Measurements from ENCODE around the gene SH3PXD2A. TPM values are rescaled to one million over a fixed set of nuclear protein-coding genes. Genes with fewer than 3 reads are reported as not detected.

The SH3PXD2A gene
- polyA plus RNA-seq, 3 donors = 26.6 to 29.4 (median 29.3) TPM

DNA sequence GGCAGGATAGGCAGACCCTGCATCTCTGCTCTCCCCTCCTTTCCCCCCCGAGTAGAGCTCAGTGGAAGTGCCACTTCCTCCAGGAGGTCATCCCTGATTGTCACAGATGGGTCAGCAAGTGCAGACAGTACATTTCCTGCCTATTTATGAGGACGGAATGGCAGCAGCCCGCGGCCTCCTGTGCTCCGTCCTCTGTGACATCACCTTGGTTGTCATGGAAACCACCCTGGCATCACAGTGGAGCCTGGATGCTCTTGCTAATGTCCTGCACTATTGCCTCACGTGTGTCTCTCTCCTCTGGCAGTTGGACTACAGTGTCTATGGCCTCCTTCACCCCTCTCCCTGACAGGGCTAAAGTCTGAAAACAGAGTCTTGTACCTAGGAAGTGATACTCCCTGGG is 148.6 kb downstream of the SH3PXD2A start:
- no peak for DNase-seq

DNA sequence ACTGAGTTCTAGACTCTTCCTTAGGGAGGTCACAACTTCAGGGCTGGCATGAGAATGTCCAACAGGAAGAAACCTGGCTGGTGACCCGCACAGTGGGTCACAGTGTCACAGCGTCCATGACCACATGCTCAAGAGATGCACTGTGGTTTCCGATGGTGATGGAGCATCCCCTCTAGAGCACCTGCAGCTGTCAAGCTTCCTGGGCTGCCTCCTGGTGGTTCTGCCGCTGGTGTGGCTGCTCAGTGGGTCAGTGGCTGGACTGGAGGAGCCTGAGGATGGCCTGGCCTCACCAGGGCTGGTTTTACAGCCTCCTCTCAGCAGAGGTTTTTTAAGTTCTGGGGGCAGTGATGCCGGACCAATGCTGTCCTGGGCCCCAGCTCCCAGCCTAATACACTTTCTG is 149.3 kb downstream of the SH3PXD2A start:
- no peak for DNase-seq

DNA sequence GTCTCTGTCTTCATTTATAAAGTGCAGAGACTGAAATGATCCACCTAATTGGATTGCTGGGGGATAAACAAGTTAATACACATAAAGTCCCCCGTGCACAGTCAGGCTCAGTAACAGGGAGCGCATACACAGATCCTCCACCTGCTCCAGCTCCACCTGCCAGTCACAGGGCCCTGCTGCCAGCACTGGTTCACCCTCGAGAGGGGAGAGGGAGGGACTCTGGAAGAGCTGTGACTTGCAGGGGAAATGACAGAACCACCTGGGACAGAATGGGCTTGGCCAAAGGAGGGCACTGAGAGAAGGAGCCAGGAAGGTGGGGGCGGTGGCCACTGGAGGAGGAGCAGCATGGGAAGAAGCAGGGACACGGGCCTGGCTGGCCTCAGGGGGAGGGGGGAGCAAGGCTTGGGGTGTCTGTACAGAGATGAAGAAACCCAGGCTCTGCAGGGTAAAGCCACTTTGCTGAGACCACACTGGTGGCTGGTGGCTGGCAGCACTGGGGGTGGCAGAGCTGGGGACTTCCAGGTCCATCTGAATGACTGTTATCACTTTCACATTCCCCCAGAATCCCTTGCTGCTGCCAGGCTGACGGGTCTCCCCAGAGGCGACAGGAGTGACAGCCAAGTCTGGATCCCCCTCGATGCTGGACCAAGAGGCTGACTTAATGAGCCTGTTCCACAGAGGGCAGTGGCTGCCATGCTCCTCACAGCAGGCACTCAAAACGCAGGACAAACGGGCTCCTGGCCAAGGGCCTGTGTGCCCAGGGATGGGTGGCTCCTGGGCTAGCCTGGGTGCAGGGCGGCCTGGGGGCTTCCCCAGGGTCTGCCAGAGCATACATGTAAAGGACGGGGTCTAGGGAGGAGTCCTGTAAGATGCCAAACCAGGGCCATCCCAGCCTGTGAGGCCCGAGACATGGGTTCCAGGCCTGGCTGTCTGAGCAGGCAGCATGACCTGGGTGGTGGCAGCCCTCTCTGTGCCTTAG is 151.1 kb downstream of the SH3PXD2A start:
- DNase-seq = no peak

DNA sequence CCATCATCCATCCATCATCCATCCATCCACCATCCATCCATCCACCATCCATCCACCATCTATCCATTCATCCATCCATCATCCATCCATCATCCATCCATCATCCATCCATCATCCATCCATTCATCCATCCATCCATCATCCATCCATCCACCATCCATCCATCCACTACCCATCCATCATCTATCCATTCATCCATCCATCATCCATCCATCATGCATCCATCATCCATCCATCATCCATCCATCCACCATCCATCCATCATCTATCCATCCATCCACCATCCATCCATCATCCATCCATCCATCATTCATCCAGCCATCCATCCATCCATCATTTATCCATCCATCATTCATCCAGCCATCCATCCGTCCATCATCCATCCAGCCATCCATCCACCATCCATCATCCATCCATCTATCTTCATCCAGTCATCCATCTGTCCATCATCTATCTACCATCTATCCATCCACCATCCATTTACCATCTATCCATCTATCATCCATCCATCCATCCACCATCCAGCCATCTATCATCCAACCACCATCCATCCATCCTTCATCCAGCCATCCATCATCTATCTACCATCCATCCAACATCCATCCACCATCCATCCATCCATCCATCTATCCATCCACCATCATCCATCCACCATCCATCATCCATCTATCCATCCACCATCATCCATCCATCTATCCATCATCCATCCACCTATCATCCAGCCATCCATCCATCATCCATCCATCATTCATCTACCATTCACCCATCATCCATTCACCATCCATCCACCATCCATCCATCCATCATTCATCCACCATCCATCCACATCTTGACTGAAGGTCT is 153.8 kb downstream of the SH3PXD2A start:
- no peak for DNase-seq

DNA sequence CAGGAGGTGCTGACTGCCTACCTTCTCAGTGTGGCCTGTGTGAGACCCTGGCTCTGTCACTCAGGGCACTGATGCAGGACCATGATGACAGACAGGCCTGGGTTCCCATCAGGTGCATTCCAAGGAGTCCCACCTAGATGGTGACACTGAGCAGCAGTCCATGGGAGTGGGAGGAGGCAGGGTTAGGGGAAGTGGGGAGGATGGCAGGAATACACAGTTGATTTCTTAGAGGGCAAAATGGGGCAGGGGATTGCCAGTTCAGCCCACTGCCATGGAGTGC is 155.0 kb downstream of the SH3PXD2A start:
- DNase-seq = no peak

DNA sequence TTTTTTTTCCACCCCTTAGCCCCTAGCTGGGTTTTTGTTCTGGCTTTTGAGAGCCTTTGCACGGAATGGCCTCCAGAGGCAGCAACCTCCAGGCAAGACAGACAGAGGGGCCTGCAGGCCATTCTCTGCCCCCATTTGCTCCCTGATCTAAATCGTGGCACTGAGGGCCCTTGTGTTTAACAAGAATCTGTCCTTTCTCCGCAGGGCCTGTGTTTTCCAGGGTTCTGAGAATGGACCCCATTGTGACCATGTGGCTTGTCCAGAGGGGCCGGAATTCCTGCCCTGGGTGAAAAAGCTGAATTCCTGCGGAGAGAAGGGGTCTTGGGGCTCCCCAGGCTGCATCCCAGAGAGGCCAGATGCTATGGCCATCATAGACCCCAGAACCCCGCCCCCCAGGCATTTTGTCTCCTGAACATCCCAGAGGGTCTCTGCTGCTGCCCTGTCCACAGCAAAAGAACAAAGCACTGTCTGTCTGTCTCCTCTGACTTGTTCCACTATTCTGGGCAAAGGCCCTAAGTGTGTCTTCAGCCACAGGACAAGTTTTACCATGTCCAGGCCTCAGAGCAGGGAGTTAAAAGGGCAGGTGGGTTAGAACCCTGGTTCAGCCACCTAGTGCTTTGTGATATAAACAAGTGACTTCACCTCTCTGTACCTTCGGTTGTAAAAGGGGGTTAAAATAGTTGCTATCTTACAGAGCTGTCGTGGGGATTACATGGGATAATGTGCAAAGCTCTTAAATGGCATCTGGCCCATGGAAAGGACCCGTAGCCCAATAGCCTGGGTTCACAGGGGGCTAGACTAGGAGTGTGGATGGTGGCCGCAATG is 155.6 kb downstream of the SH3PXD2A start:
- DNase-seq = no peak

DNA sequence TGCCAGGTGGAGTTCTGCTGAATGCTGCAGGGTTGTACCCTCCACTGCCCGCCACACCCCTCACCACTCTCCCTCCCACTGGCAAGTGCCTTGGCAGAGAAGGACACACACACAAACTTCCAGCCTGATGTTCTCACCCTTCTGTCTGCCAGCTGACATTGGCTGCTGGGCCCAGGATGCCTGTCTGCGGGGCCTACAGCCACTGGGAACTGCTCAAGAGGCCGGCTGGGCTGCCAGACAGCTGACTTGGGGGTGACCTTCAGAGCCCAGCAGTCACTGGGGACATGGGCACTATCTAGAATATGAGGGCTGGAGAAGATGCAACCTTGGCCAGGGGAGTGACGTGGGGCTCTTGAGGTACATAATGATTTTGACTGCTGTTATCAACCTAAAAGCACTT is 157.1 kb downstream of the SH3PXD2A start:
- no peak for DNase-seq

DNA sequence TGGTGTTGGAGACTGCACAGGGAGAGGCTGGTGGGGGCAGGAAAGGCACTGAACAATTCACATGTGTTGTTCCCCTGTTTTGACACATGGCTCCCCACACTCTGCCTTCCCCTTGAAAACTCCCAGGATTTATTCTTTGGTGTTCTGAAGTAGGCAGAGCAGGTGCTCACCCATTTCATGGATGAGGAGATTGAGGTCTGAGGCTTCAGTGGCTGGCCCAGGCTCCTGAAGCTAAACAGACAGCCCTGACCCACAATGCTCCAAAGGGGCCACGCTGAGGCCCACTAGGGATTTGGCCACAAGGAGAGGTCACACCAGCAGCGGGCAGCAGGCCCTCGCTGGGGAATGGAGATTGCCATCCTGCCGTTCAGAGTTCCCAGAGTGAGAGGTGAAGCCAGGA is 157.6 kb downstream of the SH3PXD2A start:
- DNase-seq = no peak

DNA sequence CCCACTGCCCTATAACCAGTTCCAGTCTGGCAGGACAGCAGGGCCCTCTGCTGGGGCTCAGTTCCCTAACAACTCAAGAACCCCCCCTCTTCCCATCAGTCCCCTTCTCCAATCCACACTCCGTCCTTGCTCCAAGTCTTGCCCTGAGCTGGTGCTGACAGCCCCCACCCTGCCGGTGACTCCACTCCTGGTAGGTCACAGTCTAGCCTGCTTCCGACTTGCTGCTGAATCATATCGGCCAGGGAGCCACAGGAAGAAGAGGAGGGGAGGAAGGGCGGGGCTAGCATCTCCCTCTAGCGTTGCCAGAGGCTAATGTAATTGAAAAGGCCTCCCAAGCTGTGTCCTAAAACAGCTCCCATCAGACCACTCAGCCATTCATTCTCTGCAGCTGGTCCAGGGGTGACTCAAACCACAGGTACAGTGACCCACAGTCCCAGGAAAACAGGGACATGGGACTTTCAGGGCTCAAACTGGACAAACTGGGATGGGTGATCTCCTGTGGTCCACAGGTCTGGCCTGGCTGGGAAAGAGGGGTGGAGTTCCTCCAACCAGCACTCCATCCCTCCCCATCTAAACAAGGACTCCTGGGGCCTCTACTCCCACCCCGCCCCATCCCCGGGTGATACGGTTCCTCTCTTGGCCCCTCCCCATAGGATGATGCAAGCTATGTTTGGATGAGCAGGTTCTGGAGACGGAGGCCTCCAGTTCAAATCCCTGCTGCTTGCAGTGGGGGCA is 158.8 kb downstream of the SH3PXD2A start:
- DNase-seq = no peak

DNA sequence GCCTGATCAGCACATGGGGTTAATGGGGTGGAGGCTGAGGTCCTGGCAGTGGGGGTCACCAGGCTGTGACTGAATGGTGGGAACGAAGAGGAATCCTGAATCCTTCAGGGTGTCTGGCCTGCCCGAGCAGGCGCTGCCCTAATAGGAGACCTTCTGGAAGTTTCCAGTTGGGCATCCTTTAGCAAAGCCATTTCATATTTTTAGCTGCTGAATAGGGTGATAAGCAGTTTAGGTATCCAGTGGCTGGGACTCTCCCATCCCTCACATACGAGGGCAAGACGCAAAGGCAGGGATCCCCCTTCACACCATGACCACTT is 159.3 kb downstream of the SH3PXD2A start:
- no peak for DNase-seq

DNA sequence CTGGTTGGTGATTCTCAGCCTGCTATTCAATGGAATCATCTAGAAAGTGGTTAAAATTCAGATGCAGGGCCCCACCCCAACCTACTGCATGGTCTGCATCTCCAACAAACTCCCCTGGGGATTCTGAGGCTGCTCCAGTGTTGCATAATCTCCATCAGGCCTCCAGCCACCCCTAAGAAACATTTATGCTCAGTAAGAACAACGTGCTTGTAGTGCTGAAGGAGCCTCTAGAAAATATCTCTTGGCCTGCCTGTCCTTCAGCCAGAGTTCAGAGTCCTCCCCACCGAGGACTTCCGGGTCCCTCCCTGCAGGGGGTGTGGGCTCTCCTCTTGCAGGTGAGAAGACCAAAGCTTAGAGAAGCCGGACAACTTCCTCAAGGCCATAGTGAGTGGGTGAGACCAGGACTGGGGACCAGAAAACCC is 159.8 kb downstream of the SH3PXD2A start:
- no peak for DNase-seq

DNA sequence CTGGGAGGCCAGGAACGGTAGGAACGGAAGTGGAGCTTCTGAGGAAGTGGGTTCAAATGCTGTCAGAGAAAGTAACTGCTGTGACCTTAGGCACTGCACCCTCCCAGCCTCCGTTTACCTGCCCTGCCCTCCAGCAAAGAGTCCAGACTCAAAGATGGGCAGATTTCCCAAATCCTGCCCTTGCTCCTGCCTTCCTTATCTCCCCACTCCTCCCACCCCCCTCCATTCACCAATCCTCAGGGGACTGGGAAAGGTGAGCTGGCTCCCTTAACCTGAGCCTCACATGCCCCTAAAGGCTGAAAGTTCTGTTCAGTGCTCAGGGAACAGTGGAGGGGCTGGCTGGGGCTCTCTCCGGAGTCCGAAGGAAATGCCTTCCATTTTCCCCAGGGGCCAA is 161.6 kb downstream of the SH3PXD2A start:
- DNase-seq = no peak

DNA sequence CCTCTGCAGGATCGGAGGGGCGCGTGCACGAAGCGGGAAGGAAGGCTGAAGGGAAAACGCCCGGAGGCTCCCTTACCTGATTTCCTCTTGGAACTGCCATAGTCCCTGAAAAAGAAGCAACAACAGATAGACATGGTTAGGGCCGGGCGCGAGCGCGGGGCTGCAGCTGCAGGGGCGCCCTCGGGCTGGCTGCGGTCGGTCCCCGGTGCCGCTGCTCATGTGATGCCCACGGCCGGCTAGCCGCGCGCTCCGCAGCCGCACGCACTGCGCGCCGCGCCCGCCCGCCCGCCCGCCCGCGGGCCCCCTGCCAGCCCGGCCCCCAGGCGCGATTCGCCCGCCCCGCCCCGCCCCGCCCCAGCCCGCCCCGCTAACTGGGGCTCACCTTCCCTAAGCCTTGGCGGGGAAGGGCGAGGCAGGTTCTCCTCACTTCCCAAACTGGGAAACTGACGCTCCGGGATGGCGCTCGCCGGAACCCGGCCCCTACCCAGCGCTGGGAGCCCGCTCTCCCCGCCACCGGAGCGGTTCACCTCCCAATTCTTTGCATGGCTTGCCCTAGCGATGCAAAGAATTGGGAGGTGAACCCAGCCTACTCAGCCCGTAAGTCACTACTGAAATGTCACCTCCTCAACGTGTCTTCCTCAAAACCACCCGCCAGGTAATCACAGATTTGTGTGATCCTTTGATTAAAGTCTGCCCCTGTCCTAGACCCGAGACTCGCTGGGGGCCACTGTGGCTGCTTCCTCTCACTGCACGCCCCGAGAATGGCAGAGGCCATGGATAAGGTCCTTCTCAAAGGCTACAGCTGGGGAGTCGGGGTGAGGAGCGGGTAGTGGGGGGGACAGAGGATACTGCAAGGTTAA is 162.2 kb downstream of the SH3PXD2A start:
- DNase-seq = no peak

DNA sequence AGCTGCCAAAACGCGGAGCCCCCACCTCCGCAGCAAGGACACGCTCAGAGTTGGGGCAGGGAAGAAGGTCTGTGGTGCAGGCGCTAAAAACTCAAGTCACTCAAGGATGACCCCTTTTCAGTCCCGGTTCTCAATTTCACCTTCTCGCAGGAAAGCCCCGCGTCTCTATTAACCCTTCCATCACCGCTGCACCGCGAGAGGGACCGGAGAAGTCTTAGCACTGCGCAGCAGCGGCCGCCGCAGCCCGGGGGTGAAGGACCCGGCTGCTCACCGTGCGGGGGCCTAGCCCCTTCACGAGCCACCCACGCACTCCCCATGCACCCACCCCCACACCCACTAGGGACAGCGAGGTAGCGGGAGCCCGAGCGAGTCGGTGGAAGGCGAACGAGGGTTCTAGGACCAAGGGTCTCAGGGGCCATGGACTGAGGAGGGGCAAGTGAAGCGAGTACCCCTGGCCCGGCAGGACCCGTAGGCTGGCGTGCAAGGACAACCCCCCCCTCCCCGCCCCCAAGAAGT is 162.9 kb downstream of the SH3PXD2A start:
- no peak for DNase-seq

DNA sequence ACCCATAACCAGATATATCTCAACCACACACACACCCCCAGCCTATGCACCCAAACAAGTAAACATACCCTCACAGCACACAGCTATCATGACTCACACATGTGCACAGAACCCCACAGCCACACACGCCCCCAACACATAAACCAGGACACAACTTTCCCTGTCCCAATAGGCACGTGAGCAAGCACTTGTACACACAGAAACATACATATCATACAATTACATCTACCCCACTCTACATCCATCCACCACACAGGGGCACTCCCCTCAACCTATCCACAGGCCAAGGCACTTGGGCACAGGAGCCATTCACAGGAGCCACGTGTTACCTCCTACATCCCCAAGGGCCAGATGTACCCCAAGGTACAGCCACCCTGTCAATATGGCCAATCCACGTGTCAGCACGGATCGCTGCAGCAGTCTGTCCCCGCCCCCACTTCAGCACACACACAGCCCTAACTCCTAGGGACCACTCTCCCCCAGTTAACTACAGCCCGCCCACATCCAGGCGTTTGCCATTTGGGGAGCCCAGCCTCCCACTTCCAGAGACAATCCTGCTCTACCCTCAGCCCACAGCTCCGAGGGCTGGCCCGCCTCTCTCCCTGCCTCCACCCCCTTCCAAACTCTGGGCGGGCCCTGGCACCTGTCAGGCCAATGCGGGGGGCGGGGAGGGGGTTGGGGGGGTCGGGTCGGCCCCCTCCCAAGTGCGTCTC is 163.5 kb downstream of the SH3PXD2A start:
- DNase-seq = no peak

DNA sequence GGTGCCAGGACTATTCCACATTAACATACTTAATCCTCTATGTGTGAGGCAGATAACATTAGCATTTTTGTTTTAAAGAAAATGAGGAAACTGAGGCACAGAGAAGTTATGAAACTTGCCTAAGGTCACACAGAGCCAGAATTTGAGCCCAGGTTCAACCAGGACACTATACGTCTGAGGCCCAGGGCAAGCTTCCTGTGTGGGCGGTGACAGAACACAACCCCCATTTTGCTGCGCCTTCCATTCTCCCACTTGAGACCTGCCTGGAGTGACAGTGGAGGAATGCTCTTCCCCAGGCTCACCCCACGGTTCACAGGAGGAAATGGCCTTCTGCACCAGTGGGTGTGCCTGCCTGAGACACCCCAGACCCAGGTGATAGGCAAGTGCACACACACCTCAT is 164.1 kb downstream of the SH3PXD2A start:
- no peak for DNase-seq

DNA sequence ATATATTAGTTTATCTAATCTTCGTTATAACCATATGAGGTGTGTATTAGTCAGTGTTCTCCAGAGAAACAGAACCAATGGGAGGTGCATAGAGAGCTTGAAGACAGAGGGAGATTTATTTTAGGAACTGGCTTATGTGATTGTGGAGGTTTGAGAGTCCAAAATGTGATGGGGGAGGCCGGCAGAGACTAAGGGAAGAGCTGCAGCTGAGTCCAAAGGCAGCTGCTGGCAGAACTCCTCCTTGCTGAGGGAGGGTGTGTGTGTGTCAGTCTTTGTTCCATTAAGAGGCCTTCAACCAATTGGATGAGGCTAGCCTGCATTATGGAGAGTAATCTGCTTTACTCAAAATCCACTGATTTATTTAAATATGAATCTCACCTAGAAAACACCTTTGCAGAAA is 165.1 kb downstream of the SH3PXD2A start:
- DNase-seq = no peak

DNA sequence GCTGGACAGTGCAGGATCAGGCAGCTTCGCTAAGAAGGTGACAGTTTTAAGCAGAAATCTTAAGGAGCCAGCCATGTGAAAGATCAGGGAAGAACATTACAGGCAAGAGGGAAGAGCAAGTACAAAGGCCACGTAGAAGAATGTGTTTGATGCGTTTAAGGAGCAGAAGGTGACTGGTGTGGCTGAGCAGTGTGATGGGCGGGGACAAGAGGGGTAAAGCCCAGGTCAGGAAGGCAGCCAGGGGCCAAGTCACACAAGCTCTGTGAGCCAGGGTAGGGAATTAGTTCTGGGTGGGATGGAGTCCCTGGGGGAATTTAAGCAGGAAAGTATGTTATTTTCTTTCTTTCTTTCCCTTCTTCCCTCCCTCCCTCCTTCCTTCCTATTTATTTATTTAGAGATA is 166.9 kb downstream of the SH3PXD2A start:
- no peak for DNase-seq

DNA sequence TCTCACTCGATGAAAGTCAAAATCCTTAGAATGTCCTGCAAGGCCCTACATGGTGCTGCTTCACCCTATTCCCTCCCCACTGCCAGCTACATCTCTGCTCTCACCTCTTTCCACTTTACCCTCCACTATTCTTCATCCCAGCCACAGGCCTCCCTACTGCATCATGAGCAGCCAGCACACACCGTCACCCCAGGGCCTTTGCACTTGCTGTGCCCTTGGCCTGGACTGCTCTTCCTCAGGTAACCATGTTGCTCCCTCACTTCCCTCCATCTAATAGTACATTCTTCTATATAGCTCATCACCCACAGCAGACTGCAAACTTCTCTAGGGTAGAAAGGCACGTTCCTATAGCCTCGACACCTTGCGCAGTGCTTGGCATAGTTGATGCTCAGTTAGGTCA is 167.7 kb downstream of the SH3PXD2A start:
- no peak for DNase-seq

DNA sequence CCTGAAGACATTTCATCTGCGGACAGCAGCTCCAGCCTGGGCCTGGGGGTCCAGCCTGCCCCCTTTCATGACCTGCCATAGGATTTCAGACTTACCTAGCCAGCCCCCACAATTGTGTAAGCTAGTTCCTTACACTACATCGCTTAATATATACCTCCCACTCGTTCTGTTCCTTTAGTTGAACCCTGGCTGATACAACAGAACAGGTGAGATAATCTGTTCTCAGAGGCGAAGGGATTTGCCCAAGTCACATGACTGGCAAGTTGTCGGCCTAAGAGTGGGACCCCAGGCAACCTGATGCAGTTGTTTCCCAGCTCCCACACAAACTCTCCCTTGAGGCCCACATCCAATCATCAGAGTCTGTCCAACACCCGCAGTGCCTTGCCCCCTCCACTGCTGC is 168.2 kb downstream of the SH3PXD2A start:
- DNase-seq = no peak
